Measurements from ENCODE around the gene DHRS9. TPM values are rescaled to one million over a fixed set of nuclear protein-coding genes. Genes with fewer than 3 reads are reported as not detected.

The DHRS9 gene
- total RNA-seq, 1 donor from 2014 or later: 5.8 TPM

GRCh38 chr2:169143998-169144397, 74.6 kb downstream of the DHRS9 start:
- TF ChIP-seq CTCF (IDR thresholded peaks at IDR 0.05; ENCODE audit: insufficient read depth, low read length, severe bottlenecking): no peak
- Histone ChIP-seq H3K4me3 (ENCODE audit: low read depth, low read length) (no peak overlapping the region), H3K36me3 (ENCODE audit: control insufficient read depth, insufficient read depth, low read length) (no peaks in the 10 kb centered on the region), H3K27me3 (ENCODE audit: control insufficient read depth, insufficient read depth, low read length) (no peaks in the 10 kb centered on the region)
- FAIRE-seq (no peak), DNase-seq (ENCODE audit: low read depth) (no peak)

Other genes starting within 250 kb of the DHRS9 start
- 0.13 TPM in 1 of 2 replicates, not detected in the other for gene SPC25, start 179.1 kb upstream of the DHRS9 start, total RNA-seq
- gene G6PC2, start 168.3 kb upstream of the DHRS9 start, total RNA-seq: not detected in 2 replicates
- gene ABCB11, start 38.2 kb upstream of the DHRS9 start, total RNA-seq: 0.26 TPM in 2 replicates